Transverse colon (tissue), 4 donors: ENCODE results near the gene UBAC2. TPM values are rescaled to one million over a fixed set of nuclear protein-coding genes. Genes with fewer than 3 reads are reported as not detected.
A peak's percentile ranks its signal among the peaks of the same experiment; 100 is the strongest.

ENCODE experiments used
- DNase-seq: peaks from one replicate; pipeline ENCODE4 v3.0.0-alpha.2; 2019
- H3K27ac ChIP-seq, 4 donors: fragments of 200-600 bp; sonication (generic); 2 replicates each; pipeline ENCODE4 v1.5.1; 2016 to 2018; ENCODE audit warnings: inconsistent platforms in 4 of 4
- H3K27me3 ChIP-seq: fragments of 200-600 bp; sonication (generic); 2 replicates; pipeline ENCODE4 v1.5.1; 2017; ENCODE audit warnings: inconsistent platforms
- H3K36me3 ChIP-seq, 4 donors: fragments of 200-600 bp; sonication (generic); 2 replicates each; pipeline ENCODE4 v1.5.1; 2017 to 2019; ENCODE audit warnings: inconsistent platforms in 4 of 4
- H3K4me1 ChIP-seq, 4 donors: fragments of 200-600 bp; sonication (generic); 2 replicates each; pipeline ENCODE4 v1.5.1; 2017 to 2020; ENCODE audit warnings: inconsistent platforms in 4 of 4
- H3K4me3 ChIP-seq, 4 donors: fragments of 200-600 bp; sonication (generic); 1 replicate in 1 of 4; 2 replicates in 3 of 4; pipeline versions ENCODE4 v1.5.1 to v1.6.1; 2017 to 2019; ENCODE audit warnings: inconsistent platforms in 4 of 4
- H3K9me3 ChIP-seq, 2 donors: fragments of 200-600 bp; sonication (generic); 2 replicates each; pipeline ENCODE4 v1.5.1; 2017 to 2019; ENCODE audit warnings: inconsistent platforms in 2 of 2
- EP300 ChIP-seq: sonication (generic); formaldehyde crosslinking; IDR thresholded peaks from one replicate; pipeline ENCODE4 v1.6.1; 2017; ENCODE audit warnings: antibody characterized with exemption, low read depth
- POLR2A ChIP-seq: fragments of 450-650 bp; IDR thresholded peaks from one replicate; pipeline ENCODE4 v1.6.1; 2016; ENCODE audit warnings: antibody characterized with exemption, mild to moderate bottlenecking, moderate library complexity
- POLR2AphosphoS5 ChIP-seq, 3 donors: sonication (generic); formaldehyde crosslinking; IDR thresholded peaks; one replicate each; pipeline ENCODE4 v1.6.1; 2016; ENCODE audit warnings: antibody characterized with exemption in 3 of 3
- WGBS, 2 donors: methylation state at CpG; one replicate each; pipeline ENCODE4 v1.1.5; 2018; ENCODE audit warnings: low coverage in 1 of 2; 5-methylcytosine and 5-hydroxymethylcytosine counted together
- in situ Hi-C, 4 donors: fragments of 200-750 bp; cut with MboI; loops; one replicate each; pipeline versions ENCODE4 v1.15.0 to v1.15.1; 2017; ENCODE audit warnings: low sequenced_read_pairs in 3 of 4, low pct_ligation_motif_present in 1 of 4, low pct_unique_long_range_greater_than_20kb in 1 of 4
- intact Hi-C: fragments of 100-400 bp; cut with DNase I; formaldehyde crosslinking; loops from one replicate; pipeline ENCODE4 v1.15.1; 2023; ENCODE audit warnings: low total_unique reads
- total RNA-seq, 4 donors: library from RNA; depleted of rRNA; stranded (reverse); fragments of >200 nt; gene quantifications; one replicate each; pipeline ENCODE4 v1.1.0, GENCODE V29; 2016
- TF ChIP-seq, protein P1 (sequence below), 5 experiments: fragments of 200-600 bp in 3 of 5; fragments of 450-650 bp in 2 of 5; sonication (generic) in 3 of 5; IDR thresholded peaks; 1 replicate in 2 of 5; 2 replicates in 3 of 5; pipeline ENCODE4 v1.5.1; 2016 to 2017; ENCODE audit warnings: antibody characterized with exemption in 5 of 5, inconsistent platforms in 3 of 5, mild to moderate bottlenecking in 2 of 5, moderate library complexity in 1 of 5

Gene UBAC2
- total RNA-seq, 4 donors from 2014 or later: 34.4 to 77.3 (median 66.5) TPM

DNA sequence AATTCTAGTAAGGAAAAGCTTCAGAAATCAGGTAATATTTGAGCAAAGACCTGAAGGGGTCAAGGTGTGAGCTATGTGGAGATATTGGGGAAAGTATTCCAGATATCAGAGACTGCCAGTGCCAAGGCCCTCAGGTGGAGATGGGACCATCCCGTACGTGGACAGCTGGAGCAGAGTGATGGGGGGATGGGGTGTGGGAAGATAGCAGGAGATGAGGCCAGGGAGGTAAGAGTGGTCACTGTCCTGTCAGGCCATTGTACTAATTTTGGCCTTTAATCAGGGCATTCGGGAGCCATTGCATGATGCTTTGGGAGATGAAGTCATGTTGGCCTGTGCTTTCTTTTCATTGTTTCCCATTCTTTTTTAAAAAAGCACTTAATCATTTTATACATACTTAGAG lies 70.6 kb downstream of the UBAC2 start:
- no peak for TF ChIP-seq POLR2AphosphoS5 (IDR thresholded peaks at IDR 0.05)
- TF ChIP-seq, protein P1, sequence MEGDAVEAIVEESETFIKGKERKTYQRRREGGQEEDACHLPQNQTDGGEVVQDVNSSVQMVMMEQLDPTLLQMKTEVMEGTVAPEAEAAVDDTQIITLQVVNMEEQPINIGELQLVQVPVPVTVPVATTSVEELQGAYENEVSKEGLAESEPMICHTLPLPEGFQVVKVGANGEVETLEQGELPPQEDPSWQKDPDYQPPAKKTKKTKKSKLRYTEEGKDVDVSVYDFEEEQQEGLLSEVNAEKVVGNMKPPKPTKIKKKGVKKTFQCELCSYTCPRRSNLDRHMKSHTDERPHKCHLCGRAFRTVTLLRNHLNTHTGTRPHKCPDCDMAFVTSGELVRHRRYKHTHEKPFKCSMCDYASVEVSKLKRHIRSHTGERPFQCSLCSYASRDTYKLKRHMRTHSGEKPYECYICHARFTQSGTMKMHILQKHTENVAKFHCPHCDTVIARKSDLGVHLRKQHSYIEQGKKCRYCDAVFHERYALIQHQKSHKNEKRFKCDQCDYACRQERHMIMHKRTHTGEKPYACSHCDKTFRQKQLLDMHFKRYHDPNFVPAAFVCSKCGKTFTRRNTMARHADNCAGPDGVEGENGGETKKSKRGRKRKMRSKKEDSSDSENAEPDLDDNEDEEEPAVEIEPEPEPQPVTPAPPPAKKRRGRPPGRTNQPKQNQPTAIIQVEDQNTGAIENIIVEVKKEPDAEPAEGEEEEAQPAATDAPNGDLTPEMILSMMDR (IDR thresholded peaks at IDR 0.05): no peak
- H3K9me3 ChIP-seq: peaks cover 0 to 10% of the 10 kb centered on the region in 2 donors
- WGBS, 2 donors: 90% methylated on average over 3 of the region's 3 CpGs; no CpG with 5 or more reads in 1 of the 2 donors
- intact Hi-C loops: no loop called here
- peaks cover 0 to 4% (median 0%) of the 10 kb centered on the region in 4 donors for H3K4me1 ChIP-seq
- no peaks in the 10 kb centered on the region for H3K27me3 ChIP-seq
- no peaks in the 10 kb centered on the region for H3K36me3 ChIP-seq
- in situ Hi-C loops: loop anchor here in 3 of 4 donors (5.0 to 10.0 kb wide), 2 partner anchors 164 to 166 kb away; no protein-coding TSS in a partner anchor
- DNase-seq: no peak
- H3K27ac ChIP-seq: peak overlapping the region; percentile 13 to 43 (median 21)
- H3K4me3 ChIP-seq: no peak overlapping the region

- intact Hi-C loops (no loop called here), in situ Hi-C loops (loop anchor here in 3 of 4 donors (5.0 to 10.0 kb wide), 2 partner anchors 162 to 165 kb away; no protein-coding TSS in a partner anchor)
- Histone ChIP-seq H3K27me3 (no peaks in the 10 kb centered on the region), H3K4me3 (no peak overlapping the region), H3K4me1 (peaks cover 0 to 4% (median 0%) of the 10 kb centered on the region in 4 donors), H3K36me3 (no peaks in the 10 kb centered on the region), H3K9me3 (peaks cover 0 to 10% of the 10 kb centered on the region in 2 donors), H3K27ac (no peak overlapping the region)
- DNase-seq: no peak
- 82 to 94% methylated on average over 2 of the region's 2 CpGs for WGBS, 2 donors
- TF ChIP-seq POLR2AphosphoS5 (IDR thresholded peaks at IDR 0.05) (no peak), POLR2A (no peak), EP300 (no peak)
- TF ChIP-seq, protein P1 (IDR thresholded peaks at IDR 0.05): no peak
Measured at GRCh38 chr13:99272481-99272880, 71.8 kb downstream of the UBAC2 start.

- H3K27me3 ChIP-seq: no peaks in the 10 kb centered on the region
- H3K36me3 ChIP-seq: no peaks in the 10 kb centered on the region
- in situ Hi-C loops (loop anchor here in 3 of 4 donors (5.0 to 10.0 kb wide), 2 partner anchors 162 to 164 kb away; no protein-coding TSS in a partner anchor), intact Hi-C loops (no loop called here)
- peaks cover 0 to 10% of the 10 kb centered on the region in 2 donors for H3K9me3 ChIP-seq
- DNase-seq: no peak
- no peak overlapping the region for H3K4me3 ChIP-seq
- TF ChIP-seq, protein P1 (IDR thresholded peaks at IDR 0.05): no peak
- TF ChIP-seq EP300 (no peak), POLR2AphosphoS5 (IDR thresholded peaks at IDR 0.05) (no peak), POLR2A (no peak)
- peaks cover 0 to 4% (median under 1%) of the 10 kb centered on the region in 4 donors for H3K4me1 ChIP-seq
- WGBS, 2 donors: 98 to 100% methylated on average over 2 of the region's 2 CpGs
- no peak overlapping the region for H3K27ac ChIP-seq
Measured at GRCh38 chr13:99273128-99273527, 72.5 kb downstream of the UBAC2 start.

GRCh38 chr13:99275093-99275469 lies 74.4 kb downstream of the UBAC2 start:
- Histone ChIP-seq H3K36me3 (no peaks in the 10 kb centered on the region), H3K4me3 (no peak overlapping the region), H3K9me3 (peaks cover 0 to 10% of the 10 kb centered on the region in 2 donors), H3K27ac (no peak overlapping the region), H3K27me3 (no peaks in the 10 kb centered on the region), H3K4me1 (peaks cover 0 to 18% (median 10%) of the 10 kb centered on the region in 4 donors)
- DNase-seq: no peak
- 30% methylated on average over 1 of the region's 1 CpG; no CpG with 5 or more reads in 1 of the 2 donors for WGBS, 2 donors
- in situ Hi-C loops: loop anchor here in 2 of 4 donors (10.0 kb wide), 1 partner anchor 160 kb away; no protein-coding TSS in a partner anchor
- intact Hi-C loops: no loop called here
- TF ChIP-seq POLR2A: no peak
- no peak for TF ChIP-seq EP300
- TF ChIP-seq POLR2AphosphoS5 (IDR thresholded peaks at IDR 0.05): no peak
- TF ChIP-seq, protein P1 (IDR thresholded peaks at IDR 0.05): no peak
